Loucy (cell line): ENCODE data around the gene HDAC6.

Source experiments
- H2AFZ ChIP-seq: fragments of 200-600 bp; sonication (generic); 2 replicates; pipeline ENCODE4 v1.6.0; 2016; ENCODE audit warnings: antibody characterized with exemption, mild to moderate bottlenecking, low read length, moderate library complexity
- H3F3A ChIP-seq: fragments of 200-600 bp; 2 replicates; pipeline ENCODE4 v1.6.0; 2016; ENCODE audit warnings: antibody characterized with exemption, low read depth, mild to moderate bottlenecking
- H3K27me3 ChIP-seq: fragments of 200-600 bp; sonication (generic); 2 replicates; pipeline ENCODE4 v1.6.1; 2014; ENCODE audit warnings: low read length, mild to moderate bottlenecking; ENCODE audit not compliant: insufficient read depth, poor library complexity, severe bottlenecking
- H3K36me3 ChIP-seq: fragments of 200-600 bp; sonication (generic); 2 replicates; pipeline ENCODE4 v1.6.1; 2016; ENCODE audit warnings: low read length; ENCODE audit not compliant: insufficient read depth
- H3K4me1 ChIP-seq: fragments of 200-600 bp; sonication (generic); 2 replicates; pipeline ENCODE4 v1.5.1; 2014; ENCODE audit warnings: low read length, mild to moderate bottlenecking; ENCODE audit not compliant: insufficient read depth, poor library complexity, severe bottlenecking
- H3K4me2 ChIP-seq: fragments of 200-600 bp; sonication (generic); 2 replicates; pipeline ENCODE4 v1.6.0; 2014; ENCODE audit warnings: antibody characterized with exemption, low read length, low read depth, mild to moderate bottlenecking; ENCODE audit not compliant: poor library complexity, severe bottlenecking
- H3K4me3 ChIP-seq: fragments of 200-600 bp; sonication (generic); 2 replicates; pipeline ENCODE4 v1.5.1; 2014; ENCODE audit warnings: low read length, mild to moderate bottlenecking, mixed read lengths; ENCODE audit not compliant: poor library complexity, severe bottlenecking
- H3K79me2 ChIP-seq: fragments of 200-600 bp; sonication (generic); 2 replicates; pipeline ENCODE4 v1.6.1; 2014; ENCODE audit warnings: low read length; ENCODE audit not compliant: insufficient read depth
- H3K9ac ChIP-seq: fragments of 200-600 bp; sonication (generic); 2 replicates; pipeline ENCODE4 v1.6.0; 2014; ENCODE audit warnings: mild to moderate bottlenecking, low read depth, low read length, moderate library complexity; ENCODE audit not compliant: poor library complexity, severe bottlenecking
- H3K9me2 ChIP-seq: fragments of 200-600 bp; sonication (generic); replicated peaks from 2 replicates; pipeline ENCODE4 v1.6.1; 2016; ENCODE audit warnings: low read depth, low read length, mixed read lengths
- H3K9me3 ChIP-seq: fragments of 200-600 bp; sonication (generic); 2 replicates; pipeline ENCODE4 v1.6.1; 2014; ENCODE audit warnings: mild to moderate bottlenecking, antibody characterized with exemption, low read length, low read depth; ENCODE audit not compliant: insufficient read depth
- H4K20me1 ChIP-seq: fragments of 200-600 bp; sonication (generic); 2 replicates; pipeline ENCODE4 v1.6.0; 2014; ENCODE audit warnings: antibody characterized with exemption, low read length, mild to moderate bottlenecking; ENCODE audit not compliant: insufficient read depth, poor library complexity, severe bottlenecking
- EZH2phosphoT487 ChIP-seq: fragments of 200-600 bp; IDR thresholded peaks from 2 replicates; pipeline ENCODE4 v1.6.1; 2018; ENCODE audit warnings: antibody characterized with exemption, mild to moderate bottlenecking, moderate library complexity, borderline replicate concordance
- TF ChIP-seq, protein P1 (sequence below): fragments of 200-600 bp; sonication (generic); conservative IDR thresholded peaks from 2 replicates; pipeline ENCODE4 v1.5.1; 2014; ENCODE audit warnings: mild to moderate bottlenecking, antibody characterized with exemption, low read length

HDAC6 gene

GRCh38 chrX:48826135-48826875, 24.4 kb downstream of the HDAC6 start, which contains the start of gene ERAS:
TSS of gene ERAS (plus strand) at chrX:48826513. CDS start at chrX:48829124, 2,611 bp downstream.
- Histone ChIP-seq H3K4me1 (no peaks in the 10 kb centered on the region), H3K27me3 (no peaks in the 10 kb centered on the region), H3K9me2 (no peaks in the 10 kb centered on the region), H3K4me2 (no peak within 1 kb of the TSS), H3K79me2 (no peaks in the 10 kb centered on the region), H3K4me3 (no peak within 1 kb of the TSS), H3K36me3 (peaks cover 3% of the 10 kb centered on the region; the same call in 1 of the 2 replicates), H3K9ac (no peak within 1 kb of the TSS), H3K9me3 (no peaks in the 10 kb centered on the region), H2AFZ (no peak within 1 kb of the TSS), H3F3A (no peaks in the 10 kb centered on the region), H4K20me1 (no peaks in the 10 kb centered on the region)
- TF ChIP-seq EZH2phosphoT487 = no peak
- TF ChIP-seq, protein P1, sequence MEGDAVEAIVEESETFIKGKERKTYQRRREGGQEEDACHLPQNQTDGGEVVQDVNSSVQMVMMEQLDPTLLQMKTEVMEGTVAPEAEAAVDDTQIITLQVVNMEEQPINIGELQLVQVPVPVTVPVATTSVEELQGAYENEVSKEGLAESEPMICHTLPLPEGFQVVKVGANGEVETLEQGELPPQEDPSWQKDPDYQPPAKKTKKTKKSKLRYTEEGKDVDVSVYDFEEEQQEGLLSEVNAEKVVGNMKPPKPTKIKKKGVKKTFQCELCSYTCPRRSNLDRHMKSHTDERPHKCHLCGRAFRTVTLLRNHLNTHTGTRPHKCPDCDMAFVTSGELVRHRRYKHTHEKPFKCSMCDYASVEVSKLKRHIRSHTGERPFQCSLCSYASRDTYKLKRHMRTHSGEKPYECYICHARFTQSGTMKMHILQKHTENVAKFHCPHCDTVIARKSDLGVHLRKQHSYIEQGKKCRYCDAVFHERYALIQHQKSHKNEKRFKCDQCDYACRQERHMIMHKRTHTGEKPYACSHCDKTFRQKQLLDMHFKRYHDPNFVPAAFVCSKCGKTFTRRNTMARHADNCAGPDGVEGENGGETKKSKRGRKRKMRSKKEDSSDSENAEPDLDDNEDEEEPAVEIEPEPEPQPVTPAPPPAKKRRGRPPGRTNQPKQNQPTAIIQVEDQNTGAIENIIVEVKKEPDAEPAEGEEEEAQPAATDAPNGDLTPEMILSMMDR = no peak

- Histone ChIP-seq H3K36me3 (peaks cover 3% of the 10 kb centered on the region; the same call in 1 of the 2 replicates), H3K27me3 (no peaks in the 10 kb centered on the region), H2AFZ (no peak overlapping the region), H3F3A (no peaks in the 10 kb centered on the region), H3K4me3 (no peak overlapping the region), H3K4me1 (no peaks in the 10 kb centered on the region), H3K79me2 (no peaks in the 10 kb centered on the region), H3K4me2 (no peak overlapping the region), H3K9ac (no peak overlapping the region), H3K9me3 (no peaks in the 10 kb centered on the region), H3K9me2 (no peaks in the 10 kb centered on the region), H4K20me1 (no peaks in the 10 kb centered on the region)
- no peak for TF ChIP-seq EZH2phosphoT487
- TF ChIP-seq, protein P1 = no peak
These were observed 25.2 kb downstream of the HDAC6 start for GRCh38 chrX:48826876-48827653.

GRCh38 chrX:48827654-48827968, 25.7 kb downstream of the HDAC6 start:
- H3K9ac ChIP-seq = no peak overlapping the region
- no peaks in the 10 kb centered on the region for H4K20me1 ChIP-seq
- no peak for TF ChIP-seq EZH2phosphoT487
- TF ChIP-seq, protein P1 = no peak
- no peaks in the 10 kb centered on the region for H3K27me3 ChIP-seq
- no peak overlapping the region for H3K4me2 ChIP-seq
- no peaks in the 10 kb centered on the region for H3F3A ChIP-seq
- no peak overlapping the region for H3K4me3 ChIP-seq
- H3K79me2 ChIP-seq = no peaks in the 10 kb centered on the region
- no peaks in the 10 kb centered on the region for H3K9me3 ChIP-seq
- no peaks in the 10 kb centered on the region for H3K4me1 ChIP-seq
- H2AFZ ChIP-seq = no peak overlapping the region
- peaks cover 3% of the 10 kb centered on the region; the same call in 1 of the 2 replicates for H3K36me3 ChIP-seq
- no peaks in the 10 kb centered on the region for H3K9me2 ChIP-seq
